CD1c-positive myeloid dendritic cell (primary cell): ENCODE results near the gene CCDC106.

ENCODE experiments used
- DNase-seq: peaks from one replicate; pipeline ENCODE4 v3.0.0-alpha.2; 2016; ENCODE audit errors: extremely low spot score

CCDC106 gene

DNA sequence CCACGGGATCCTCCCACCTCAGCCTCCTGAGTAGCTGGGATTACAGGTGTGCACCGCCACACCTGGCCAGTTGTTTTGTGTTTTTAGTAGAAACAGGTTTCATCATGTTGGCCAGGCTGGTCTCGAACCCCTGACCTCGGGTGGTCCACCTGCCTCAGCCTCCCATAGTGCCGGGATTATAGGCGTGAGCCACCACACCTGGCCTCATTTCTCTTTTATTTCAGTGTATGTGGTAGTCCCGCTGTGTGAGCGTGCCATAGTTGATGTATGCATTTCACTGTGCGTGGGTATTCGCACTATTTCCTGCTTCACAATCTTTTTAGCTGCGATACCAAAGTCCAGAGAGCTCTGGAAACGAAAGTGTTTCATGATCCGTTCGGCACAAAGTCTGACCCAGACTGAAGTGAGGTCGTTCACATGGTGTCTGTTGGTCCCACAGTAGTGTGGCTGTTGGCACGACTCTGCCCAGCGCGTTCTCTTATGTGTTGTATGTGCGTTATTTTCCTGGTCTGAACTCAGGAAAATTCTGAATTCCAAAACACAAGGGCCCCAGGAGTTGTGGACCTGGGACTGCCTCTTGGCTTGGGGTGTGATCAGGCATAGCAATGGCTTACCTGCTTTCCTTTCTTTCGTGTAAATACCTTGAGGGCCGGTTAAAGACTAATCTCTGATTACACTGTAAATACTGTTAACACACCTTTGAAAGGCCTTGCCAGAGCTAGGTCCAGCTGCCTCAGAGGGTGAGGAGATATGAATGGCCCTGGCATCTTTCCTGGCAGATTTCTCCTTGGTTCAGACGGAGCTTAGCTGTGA is 35.6 kb downstream of the CCDC106 start:
- DNase-seq = no peak

GRCh38 chr19:55684946-55685681 is 37.1 kb downstream of the CCDC106 start:
- no peak for DNase-seq

GRCh38 chr19:55685776-55686175 is 37.8 kb downstream of the CCDC106 start:
- no peak for DNase-seq

GRCh38 chr19:55686311-55687050 is 38.5 kb downstream of the CCDC106 start:
- DNase-seq = no peak

GRCh38 chr19:55687281-55688201 is 39.5 kb downstream of the CCDC106 start:
- DNase-seq = no peak

- DNase-seq = no peak
Measured at GRCh38 chr19:55688422-55689218, 40.6 kb downstream of the CCDC106 start.

DNA sequence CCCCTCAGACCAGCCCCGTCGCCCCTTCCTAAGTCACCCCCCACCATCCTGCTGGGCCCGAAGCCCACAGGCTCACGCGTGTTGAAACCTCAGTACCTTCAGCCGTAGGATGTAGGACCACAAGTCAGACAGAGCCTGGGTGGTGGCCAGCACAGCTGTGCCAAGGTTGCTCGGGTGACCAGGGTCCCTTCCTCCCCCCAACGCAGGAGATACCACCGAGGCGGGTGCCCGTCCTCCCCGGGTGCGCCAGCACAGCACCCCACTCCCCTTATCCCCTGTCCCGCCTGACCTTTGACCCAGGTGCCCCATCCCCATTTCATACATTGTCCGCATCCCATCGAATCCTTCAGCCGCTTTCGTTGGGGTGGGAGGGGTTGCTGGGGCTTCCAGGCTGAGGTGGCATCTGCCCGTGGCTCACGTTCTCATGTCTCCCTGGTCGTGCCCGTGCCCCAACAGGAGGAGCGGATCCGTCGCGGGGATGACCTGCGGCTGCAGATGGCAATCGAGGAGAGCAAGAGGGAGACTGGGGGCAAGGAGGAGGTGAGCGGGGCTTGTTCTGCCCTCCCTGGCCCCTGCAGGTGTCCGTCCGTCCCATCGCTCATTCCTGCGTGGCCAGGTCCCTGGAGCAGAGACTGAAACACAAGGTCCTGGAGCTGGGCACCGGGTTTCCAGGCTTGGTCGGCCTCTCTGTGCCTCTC is 41.5 kb downstream of the CCDC106 start:
- no peak for DNase-seq

- no peak for DNase-seq
Measured at GRCh38 chr19:55690109-55690768, 42.2 kb downstream of the CCDC106 start.

- no peak for DNase-seq
Measured at GRCh38 chr19:55690769-55691545, 42.9 kb downstream of the CCDC106 start.

- no peak for DNase-seq
Measured at GRCh38 chr19:55691561-55692481, 43.8 kb downstream of the CCDC106 start.

GRCh38 chr19:55692681-55693081 is 44.7 kb downstream of the CCDC106 start:
- DNase-seq = no peak

- DNase-seq = no peak
Measured at GRCh38 chr19:55693336-55693974, 45.4 kb downstream of the CCDC106 start.

DNA sequence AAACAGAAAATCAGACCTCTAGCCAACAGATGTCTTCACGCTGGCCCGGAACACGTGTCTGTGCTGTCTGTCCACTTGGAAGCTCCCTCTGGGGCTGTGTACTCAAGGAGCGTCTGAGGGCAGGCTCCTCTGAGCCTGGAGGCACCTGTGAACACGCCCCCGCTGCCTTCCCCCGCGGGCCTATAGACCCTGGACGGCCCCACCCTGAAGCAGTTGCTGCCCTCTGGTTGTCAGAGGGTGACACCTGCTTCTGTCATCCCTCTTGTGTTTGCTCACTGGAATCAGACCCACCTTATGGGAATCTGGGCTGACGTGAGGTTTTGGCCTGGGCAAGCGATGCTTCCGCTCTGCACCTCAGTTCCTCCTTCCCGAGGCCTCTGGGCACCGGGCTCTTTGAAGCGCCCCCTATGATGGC is 46.2 kb downstream of the CCDC106 start:
- DNase-seq = no peak

DNA sequence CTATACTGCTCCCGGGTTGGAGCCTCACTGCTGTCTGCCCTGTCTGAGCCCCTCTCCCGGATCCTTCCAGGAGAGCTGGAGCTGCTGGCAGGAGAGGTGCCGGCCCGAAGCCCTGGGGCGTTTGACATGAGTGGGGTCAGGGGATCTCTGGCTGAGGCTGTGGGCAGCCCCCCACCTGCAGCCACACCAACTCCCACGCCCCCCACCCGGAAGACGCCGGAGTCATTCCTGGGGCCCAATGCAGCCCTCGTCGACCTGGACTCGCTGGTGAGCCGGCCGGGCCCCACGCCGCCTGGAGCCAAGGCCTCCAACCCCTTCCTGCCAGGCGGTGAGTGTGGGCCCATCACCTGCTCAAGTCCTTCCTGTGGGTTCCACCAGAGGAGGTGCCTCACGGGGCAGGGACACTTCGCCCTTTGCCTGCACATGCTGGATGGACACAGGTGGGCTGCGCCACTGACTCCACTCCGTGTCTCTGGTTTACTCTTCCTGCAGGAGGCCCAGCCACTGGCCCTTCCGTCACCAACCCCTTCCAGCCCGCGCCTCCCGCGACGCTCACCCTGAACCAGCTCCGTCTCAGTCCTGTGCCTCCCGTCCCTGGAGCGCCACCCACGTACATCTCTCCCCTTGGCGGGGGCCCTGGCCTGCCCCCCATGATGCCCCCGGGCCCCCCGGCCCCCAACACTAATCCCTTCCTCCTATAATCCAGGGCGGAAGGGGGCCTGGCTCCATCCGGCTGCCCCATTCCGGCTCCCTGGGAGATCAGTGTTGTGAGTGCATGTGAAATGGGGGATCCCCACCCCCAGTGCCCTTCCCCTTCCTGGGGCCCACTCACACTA is 46.9 kb downstream of the CCDC106 start:
- DNase-seq = no peak

GRCh38 chr19:55695511-55696290 is 47.7 kb downstream of the CCDC106 start:
- DNase-seq = no peak
